HG03025 (cell line): Measurements from ENCODE around the gene ZC3H4.
A peak's percentile ranks its signal among the peaks of the same experiment; 100 is the strongest.
"Not testable (repeated sequence)": the region's sequence is repeated elsewhere in the genome, so short reads cannot be mapped to it uniquely, and the experiment has no call there.

Experiments
- ATAC-seq: cut with Tn5 transposase; IDR thresholded peaks from one replicate; pipeline ENCODE4 v1.9.1; 2021; ENCODE audit warnings: mild to moderate bottlenecking, moderate library complexity; ENCODE audit not compliant: unreplicated experiment, low FRiP score

Gene ZC3H4

GRCh38 chr19:47057328-47057727, 56.2 kb downstream of the ZC3H4 start:
- no peak for ATAC-seq

- ATAC-seq: no peak
Observed at GRCh38 chr19:47056411-47056810, 57.2 kb downstream of the ZC3H4 start.

- ATAC-seq: not testable (repeated sequence)
Observed at GRCh38 chr19:47050562-47050961, 63.0 kb downstream of the ZC3H4 start.

- no peak for ATAC-seq
Observed at GRCh38 chr19:47049307-47049700, 64.3 kb downstream of the ZC3H4 start.

GRCh38 chr19:47047763-47048405, 65.7 kb downstream of the ZC3H4 start:
- ATAC-seq: peak; percentile 32

- no peak for ATAC-seq
Observed at GRCh38 chr19:47047272-47047762, 66.3 kb downstream of the ZC3H4 start.

- no peak for ATAC-seq
Observed at GRCh38 chr19:47045867-47046470, 67.6 kb downstream of the ZC3H4 start.

- no peak for ATAC-seq
Observed at GRCh38 chr19:47044946-47045866, 68.4 kb downstream of the ZC3H4 start.

- ATAC-seq: no peak
Observed at GRCh38 chr19:47040869-47041268, 72.7 kb downstream of the ZC3H4 start.

GRCh38 chr19:47039239-47039874, 74.2 kb downstream of the ZC3H4 start:
- ATAC-seq: no peak

- no peak for ATAC-seq
Observed at GRCh38 chr19:47037766-47038165, 75.8 kb downstream of the ZC3H4 start.

GRCh38 chr19:47036097-47036651, 77.4 kb downstream of the ZC3H4 start:
- no peak for ATAC-seq

GRCh38 chr19:47035127-47036096, 78.2 kb downstream of the ZC3H4 start:
- ATAC-seq: peak; percentile 56

- ATAC-seq: no peak
Observed at GRCh38 chr19:47032171-47032811, 81.3 kb downstream of the ZC3H4 start.

GRCh38 chr19:47028195-47028601, 85.4 kb downstream of the ZC3H4 start:
- ATAC-seq: no peak

- ATAC-seq: no peak
Observed at GRCh38 chr19:47027586-47028088, 85.9 kb downstream of the ZC3H4 start.

GRCh38 chr19:47026889-47027288, 86.7 kb downstream of the ZC3H4 start:
- ATAC-seq: no peak

GRCh38 chr19:47026156-47026555, 87.4 kb downstream of the ZC3H4 start:
- ATAC-seq: no peak

GRCh38 chr19:47024502-47024901, 89.1 kb downstream of the ZC3H4 start:
- ATAC-seq: no peak
